KMS-11 (cell line): ENCODE data around the gene OR10J5.

ENCODE experiments used
- H2AFZ ChIP-seq: fragments of 200-600 bp; sonication (generic); 2 replicates; pipeline ENCODE4 v1.6.1; 2016; ENCODE audit warnings: antibody characterized with exemption, mixed run types, low read depth
- H3K27ac ChIP-seq: fragments of 200-600 bp; sonication (generic); 2 replicates; pipeline ENCODE4 v1.6.1; 2016; ENCODE audit warnings: mild to moderate bottlenecking, mixed run types
- H3K27me3 ChIP-seq: fragments of 200-600 bp; sonication (generic); 2 replicates; pipeline ENCODE4 v1.6.1; 2017; ENCODE audit warnings: mild to moderate bottlenecking, low read depth, mixed run types, moderate library complexity; ENCODE audit not compliant: insufficient read depth
- H3K36me3 ChIP-seq: fragments of 200-600 bp; sonication (generic); 2 replicates; pipeline ENCODE4 v1.6.1; 2017; ENCODE audit warnings: mild to moderate bottlenecking, mixed run types; ENCODE audit not compliant: insufficient read depth
- H3K4me1 ChIP-seq: fragments of 200-600 bp; sonication (generic); 2 replicates; pipeline ENCODE4 v1.6.1; 2016; ENCODE audit warnings: mild to moderate bottlenecking, low read depth, mixed run types; ENCODE audit not compliant: poor library complexity, severe bottlenecking
- H3K4me2 ChIP-seq: fragments of 200-600 bp; sonication (generic); 2 replicates; pipeline ENCODE4 v1.7.0; 2016; ENCODE audit warnings: mild to moderate bottlenecking, mixed run types
- H3K4me3 ChIP-seq: fragments of 200-600 bp; sonication (generic); IDR thresholded peaks from 2 replicates; pipeline ENCODE4 v1.6.1; 2017; ENCODE audit warnings: low read depth, low read length, mixed read lengths; ENCODE audit not compliant: insufficient read depth
- H3K79me2 ChIP-seq: fragments of 200-600 bp; sonication (generic); 2 replicates; pipeline ENCODE4 v1.6.1; 2016; ENCODE audit warnings: low read depth, mixed run types; ENCODE audit not compliant: insufficient read depth
- H3K9ac ChIP-seq: fragments of 200-600 bp; sonication (generic); 2 replicates; pipeline ENCODE4 v1.6.1; 2016; ENCODE audit warnings: mild to moderate bottlenecking, mixed run types
- H4K20me1 ChIP-seq: fragments of 200-600 bp; sonication (generic); 2 replicates; pipeline ENCODE4 v1.6.1; 2016; ENCODE audit warnings: mild to moderate bottlenecking, mixed run types; ENCODE audit not compliant: insufficient read depth
- TF ChIP-seq, protein P1 (sequence below): fragments of 200-600 bp; sonication (generic); conservative IDR thresholded peaks from 2 replicates; pipeline ENCODE4 v1.6.1; 2017; ENCODE audit warnings: low read depth, mild to moderate bottlenecking, antibody characterized with exemption, low read length, moderate library complexity, mixed read lengths

OR10J5 gene

DNA sequence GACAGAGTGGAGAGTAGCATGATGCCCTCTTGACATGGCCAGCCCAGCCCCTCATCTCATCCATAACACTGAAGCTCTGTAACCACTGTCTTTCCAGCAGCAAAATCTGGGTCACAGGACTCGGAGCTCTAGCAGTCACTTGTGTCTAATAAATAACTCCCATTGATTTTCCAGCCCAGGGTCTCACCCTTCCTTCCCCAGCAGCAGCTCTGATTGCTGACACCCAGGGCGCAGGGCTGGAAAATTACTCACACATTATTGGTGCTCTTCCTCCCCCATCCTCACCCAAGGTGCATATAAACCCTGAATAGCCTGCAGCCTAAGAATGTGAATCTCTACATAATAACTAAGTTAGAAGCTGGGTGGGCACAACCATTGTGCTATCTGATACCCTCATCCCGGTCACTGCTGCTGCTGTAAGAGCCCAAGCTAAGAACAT lies 21.1 kb upstream of the OR10J5 start:
- Histone ChIP-seq H3K79me2 (no peaks in the 10 kb centered on the region), H3K4me2 (no peak overlapping the region), H3K27me3 (no peaks in the 10 kb centered on the region), H3K36me3 (no peaks in the 10 kb centered on the region), H3K4me1 (no peaks in the 10 kb centered on the region), H2AFZ (no peak overlapping the region), H3K4me3 (no peak overlapping the region), H3K27ac (no peak overlapping the region), H3K9ac (no peak overlapping the region), H4K20me1 (no peaks in the 10 kb centered on the region)
- TF ChIP-seq, protein P1, sequence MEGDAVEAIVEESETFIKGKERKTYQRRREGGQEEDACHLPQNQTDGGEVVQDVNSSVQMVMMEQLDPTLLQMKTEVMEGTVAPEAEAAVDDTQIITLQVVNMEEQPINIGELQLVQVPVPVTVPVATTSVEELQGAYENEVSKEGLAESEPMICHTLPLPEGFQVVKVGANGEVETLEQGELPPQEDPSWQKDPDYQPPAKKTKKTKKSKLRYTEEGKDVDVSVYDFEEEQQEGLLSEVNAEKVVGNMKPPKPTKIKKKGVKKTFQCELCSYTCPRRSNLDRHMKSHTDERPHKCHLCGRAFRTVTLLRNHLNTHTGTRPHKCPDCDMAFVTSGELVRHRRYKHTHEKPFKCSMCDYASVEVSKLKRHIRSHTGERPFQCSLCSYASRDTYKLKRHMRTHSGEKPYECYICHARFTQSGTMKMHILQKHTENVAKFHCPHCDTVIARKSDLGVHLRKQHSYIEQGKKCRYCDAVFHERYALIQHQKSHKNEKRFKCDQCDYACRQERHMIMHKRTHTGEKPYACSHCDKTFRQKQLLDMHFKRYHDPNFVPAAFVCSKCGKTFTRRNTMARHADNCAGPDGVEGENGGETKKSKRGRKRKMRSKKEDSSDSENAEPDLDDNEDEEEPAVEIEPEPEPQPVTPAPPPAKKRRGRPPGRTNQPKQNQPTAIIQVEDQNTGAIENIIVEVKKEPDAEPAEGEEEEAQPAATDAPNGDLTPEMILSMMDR: no peak

DNA sequence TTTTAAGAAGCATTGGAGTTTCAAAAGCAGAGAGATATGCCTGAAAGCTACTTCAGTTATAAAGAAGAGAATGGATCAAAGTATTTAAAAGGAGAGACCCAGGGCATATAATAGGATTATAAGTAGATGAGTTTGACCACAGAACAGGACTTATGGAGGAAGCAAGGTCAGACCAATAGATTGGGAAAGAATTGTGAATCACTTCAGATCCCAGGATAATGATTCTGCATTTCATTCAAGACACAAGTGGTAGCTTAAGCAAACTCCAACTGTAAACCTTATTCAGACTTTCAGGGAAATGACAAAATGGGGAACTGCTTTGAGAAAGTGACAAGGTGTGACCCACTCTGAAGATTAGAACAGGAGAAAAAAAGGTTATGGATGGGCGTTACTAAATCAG lies 18.9 kb upstream of the OR10J5 start:
- Histone ChIP-seq H3K27ac (no peak overlapping the region), H3K4me1 (no peaks in the 10 kb centered on the region), H4K20me1 (no peaks in the 10 kb centered on the region), H3K4me3 (no peak overlapping the region), H3K36me3 (no peaks in the 10 kb centered on the region), H3K9ac (no peak overlapping the region), H3K79me2 (no peaks in the 10 kb centered on the region), H3K27me3 (no peaks in the 10 kb centered on the region), H2AFZ (no peak overlapping the region), H3K4me2 (no peak overlapping the region)
- TF ChIP-seq, protein P1: no peak

DNA sequence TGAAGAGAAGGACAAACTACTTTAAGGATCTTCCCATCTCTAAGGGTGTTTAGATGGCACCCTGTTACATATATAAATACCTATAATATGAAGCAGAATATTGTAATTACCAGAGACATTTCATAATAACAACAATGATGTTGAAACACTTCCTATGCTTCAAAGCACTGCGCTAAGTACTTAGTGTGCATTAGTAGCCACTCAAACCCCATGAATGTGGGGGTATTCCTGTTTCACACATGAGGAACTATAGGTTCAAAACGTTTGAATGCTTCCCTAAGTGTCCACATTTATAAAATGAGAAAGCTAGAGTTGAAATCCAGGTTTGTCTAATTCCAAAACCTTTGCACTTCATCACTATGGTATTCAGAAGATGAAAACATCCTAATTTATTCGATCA lies 18.5 kb upstream of the OR10J5 start:
- Histone ChIP-seq H3K79me2 (no peaks in the 10 kb centered on the region), H3K4me3 (no peak overlapping the region), H3K36me3 (no peaks in the 10 kb centered on the region), H2AFZ (no peak overlapping the region), H3K4me1 (no peaks in the 10 kb centered on the region), H3K27me3 (no peaks in the 10 kb centered on the region), H4K20me1 (no peaks in the 10 kb centered on the region), H3K9ac (no peak overlapping the region), H3K27ac (no peak overlapping the region), H3K4me2 (no peak overlapping the region)
- TF ChIP-seq, protein P1: no peak

DNA sequence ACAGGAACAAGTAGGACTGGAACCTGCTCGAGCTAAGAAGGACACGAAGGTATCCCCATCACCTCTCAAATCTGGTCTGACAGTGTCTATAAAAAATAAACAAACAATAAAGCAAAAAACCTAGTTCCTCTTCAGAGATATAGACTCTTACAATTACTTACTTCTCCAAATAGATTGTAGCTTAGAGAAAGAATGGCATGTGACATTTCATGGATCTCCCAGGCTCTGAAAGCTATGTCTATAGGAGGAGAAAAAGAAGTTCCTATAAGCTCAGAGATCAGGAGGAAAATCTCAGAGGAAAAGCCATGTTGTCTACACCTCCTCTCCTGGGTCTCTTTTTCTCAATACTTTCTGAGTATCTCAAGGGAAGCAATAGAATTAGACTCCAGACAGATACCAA lies 12.3 kb upstream of the OR10J5 start:
- TF ChIP-seq, protein P1: no peak
- no peak overlapping the region for H3K4me3 ChIP-seq
- H3K36me3 ChIP-seq: no peaks in the 10 kb centered on the region
- no peak overlapping the region for H3K9ac ChIP-seq
- H2AFZ ChIP-seq: no peak overlapping the region
- no peak overlapping the region for H3K4me2 ChIP-seq
- no peaks in the 10 kb centered on the region for H3K27me3 ChIP-seq
- H3K27ac ChIP-seq: no peak overlapping the region
- no peaks in the 10 kb centered on the region for H4K20me1 ChIP-seq
- no peaks in the 10 kb centered on the region for H3K79me2 ChIP-seq
- no peaks in the 10 kb centered on the region for H3K4me1 ChIP-seq
